Adipocyte (in vitro differentiated cells): ENCODE measurements around the gene SPAG7.

Experiments
- DNase-seq: peaks from one replicate; pipeline ENCODE4 v3.0.0-alpha.2; 2015; ENCODE audit warnings: low read depth
- H3K27me3 ChIP-seq: replicated peaks from 2 replicates; pipeline ENCODE4 v1.7.0; 2013; ENCODE audit warnings: mild to moderate bottlenecking, low read length, moderate library complexity; ENCODE audit not compliant: control insufficient read depth, insufficient read depth
- H3K36me3 ChIP-seq: 2 replicates; pipeline ENCODE4 v1.7.0; 2013; ENCODE audit warnings: low read length, mild to moderate bottlenecking, moderate library complexity; ENCODE audit not compliant: control insufficient read depth, insufficient read depth, severe bottlenecking
- H3K4me1 ChIP-seq: 2 replicates; pipeline ENCODE4 v1.7.0; 2013; ENCODE audit warnings: mild to moderate bottlenecking, low read length, moderate library complexity; ENCODE audit not compliant: control insufficient read depth, insufficient read depth
- H3K4me3 ChIP-seq: 2 replicates; pipeline ENCODE4 v1.7.0; 2013; ENCODE audit warnings: mild to moderate bottlenecking, low read length, moderate library complexity
- H3K9ac ChIP-seq: 2 replicates; pipeline ENCODE4 v1.7.0; 2013; ENCODE audit warnings: mild to moderate bottlenecking, low read length, moderate library complexity
- H3K9me3 ChIP-seq: 2 replicates; pipeline ENCODE4 v1.7.0; 2013; ENCODE audit warnings: mild to moderate bottlenecking, low read length, moderate library complexity; ENCODE audit not compliant: control insufficient read depth

Gene SPAG7

GRCh38 chr17:4960279-4960922 lies 7.2 kb downstream of the SPAG7 start:
- no peaks in the 10 kb centered on the region for H3K4me1 ChIP-seq
- no peaks in the 10 kb centered on the region for H3K9me3 ChIP-seq
- no peaks in the 10 kb centered on the region for H3K27me3 ChIP-seq
- no peak for DNase-seq
- no peak overlapping the region for H3K4me3 ChIP-seq
- H3K9ac ChIP-seq = no peak overlapping the region
- peaks cover 23% of the 10 kb centered on the region for H3K36me3 ChIP-seq

GRCh38 chr17:4959261-4959965 lies 8.2 kb downstream of the SPAG7 start:
- Histone ChIP-seq H3K9me3 (no peaks in the 10 kb centered on the region), H3K36me3 (peaks cover 22% of the 10 kb centered on the region), H3K4me3 (no peak overlapping the region), H3K9ac (no peak overlapping the region), H3K27me3 (no peaks in the 10 kb centered on the region), H3K4me1 (no peaks in the 10 kb centered on the region)
- no peak for DNase-seq

GRCh38 chr17:4958102-4958501 lies 9.5 kb downstream of the SPAG7 start:
- Histone ChIP-seq H3K9ac (no peak overlapping the region), H3K36me3 (peaks cover 22% of the 10 kb centered on the region), H3K4me1 (peaks cover 13% of the 10 kb centered on the region), H3K4me3 (no peak overlapping the region), H3K27me3 (no peaks in the 10 kb centered on the region), H3K9me3 (no peaks in the 10 kb centered on the region)
- no peak for DNase-seq

- peaks cover 22% of the 10 kb centered on the region for H3K36me3 ChIP-seq
- H3K4me1 ChIP-seq = peaks cover 18% of the 10 kb centered on the region
- H3K27me3 ChIP-seq = no peaks in the 10 kb centered on the region
- DNase-seq = no peak
- H3K9me3 ChIP-seq = no peaks in the 10 kb centered on the region
- no peak overlapping the region for H3K4me3 ChIP-seq
- no peak overlapping the region for H3K9ac ChIP-seq
Measured at GRCh38 chr17:4956493-4957061, 11.0 kb downstream of the SPAG7 start.

GRCh38 chr17:4955091-4955490 lies 12.5 kb downstream of the SPAG7 start:
- no peaks in the 10 kb centered on the region for H3K27me3 ChIP-seq
- H3K36me3 ChIP-seq = peaks cover 12% of the 10 kb centered on the region
- DNase-seq = no peak
- no peak overlapping the region for H3K4me3 ChIP-seq
- H3K4me1 ChIP-seq = peaks cover 27% of the 10 kb centered on the region
- H3K9me3 ChIP-seq = no peaks in the 10 kb centered on the region
- no peak overlapping the region for H3K9ac ChIP-seq

GRCh38 chr17:4953451-4953961 lies 14.1 kb downstream of the SPAG7 start:
- DNase-seq = peak; percentile 65
- H3K27me3 ChIP-seq = no peaks in the 10 kb centered on the region
- peaks cover 27% of the 10 kb centered on the region for H3K4me1 ChIP-seq
- no peak overlapping the region for H3K4me3 ChIP-seq
- no peak overlapping the region for H3K9ac ChIP-seq
- no peaks in the 10 kb centered on the region for H3K36me3 ChIP-seq
- H3K9me3 ChIP-seq = no peaks in the 10 kb centered on the region

- Histone ChIP-seq H3K4me3 (no peak overlapping the region), H3K9ac (no peak overlapping the region), H3K27me3 (no peaks in the 10 kb centered on the region), H3K9me3 (no peaks in the 10 kb centered on the region), H3K4me1 (peaks cover 28% of the 10 kb centered on the region), H3K36me3 (peaks cover 3% of the 10 kb centered on the region)
- DNase-seq = no peak
Measured at GRCh38 chr17:4951486-4951885, 16.1 kb downstream of the SPAG7 start.

GRCh38 chr17:4950746-4951204 lies 16.8 kb downstream of the SPAG7 start, which contains the start of gene ENO3:
Gene ENO3 (plus strand): TSS chr17:4951119. CDS start chr17:4951830, 711 bp downstream.
- DNase-seq = no peak
- H3K4me1 ChIP-seq = peaks cover 35% of the 10 kb centered on the region
- peak within 1 kb of the TSS; percentile 87 for H3K9ac ChIP-seq
- peak within 1 kb of the TSS; percentile 77 for H3K4me3 ChIP-seq
- no peaks in the 10 kb centered on the region for H3K27me3 ChIP-seq
- H3K9me3 ChIP-seq = no peaks in the 10 kb centered on the region
- H3K36me3 ChIP-seq = peaks cover 10% of the 10 kb centered on the region

GRCh38 chr17:4950075-4950745 lies 17.4 kb downstream of the SPAG7 start:
- Histone ChIP-seq H3K27me3 (no peaks in the 10 kb centered on the region), H3K4me3 (peak overlapping the region; percentile 77), H3K9me3 (no peaks in the 10 kb centered on the region), H3K4me1 (peaks cover 41% of the 10 kb centered on the region), H3K9ac (peak overlapping the region; percentile 87), H3K36me3 (peaks cover 16% of the 10 kb centered on the region)
- no peak for DNase-seq

GRCh38 chr17:4949321-4950074 lies 18.1 kb downstream of the SPAG7 start:
- Histone ChIP-seq H3K4me1 (peaks cover 48% of the 10 kb centered on the region), H3K4me3 (peak overlapping the region; percentile 98), H3K9me3 (no peaks in the 10 kb centered on the region), H3K36me3 (peaks cover 22% of the 10 kb centered on the region), H3K27me3 (no peaks in the 10 kb centered on the region), H3K9ac (peak overlapping the region; percentile 100)
- DNase-seq = peak; percentile 84
